Colon (tissue), 2 donors: Measurements from ENCODE around the gene URI1.
"Not testable (repeated sequence)": the region's sequence is repeated elsewhere in the genome, so short reads cannot be mapped to it uniquely, and the experiment has no call there.

ENCODE experiments used
- FAIRE-seq: peaks from 2 replicates; lab custom pipeline; 2012; peaks lifted over from hg19 to GRCh38; lab: Jason Lieb, UNC
- donor health status: control.
- donor health status: control.

Gene URI1, protein sequence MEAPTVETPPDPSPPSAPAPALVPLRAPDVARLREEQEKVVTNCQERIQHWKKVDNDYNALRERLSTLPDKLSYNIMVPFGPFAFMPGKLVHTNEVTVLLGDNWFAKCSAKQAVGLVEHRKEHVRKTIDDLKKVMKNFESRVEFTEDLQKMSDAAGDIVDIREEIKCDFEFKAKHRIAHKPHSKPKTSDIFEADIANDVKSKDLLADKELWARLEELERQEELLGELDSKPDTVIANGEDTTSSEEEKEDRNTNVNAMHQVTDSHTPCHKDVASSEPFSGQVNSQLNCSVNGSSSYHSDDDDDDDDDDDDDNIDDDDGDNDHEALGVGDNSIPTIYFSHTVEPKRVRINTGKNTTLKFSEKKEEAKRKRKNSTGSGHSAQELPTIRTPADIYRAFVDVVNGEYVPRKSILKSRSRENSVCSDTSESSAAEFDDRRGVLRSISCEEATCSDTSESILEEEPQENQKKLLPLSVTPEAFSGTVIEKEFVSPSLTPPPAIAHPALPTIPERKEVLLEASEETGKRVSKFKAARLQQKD

DNA sequence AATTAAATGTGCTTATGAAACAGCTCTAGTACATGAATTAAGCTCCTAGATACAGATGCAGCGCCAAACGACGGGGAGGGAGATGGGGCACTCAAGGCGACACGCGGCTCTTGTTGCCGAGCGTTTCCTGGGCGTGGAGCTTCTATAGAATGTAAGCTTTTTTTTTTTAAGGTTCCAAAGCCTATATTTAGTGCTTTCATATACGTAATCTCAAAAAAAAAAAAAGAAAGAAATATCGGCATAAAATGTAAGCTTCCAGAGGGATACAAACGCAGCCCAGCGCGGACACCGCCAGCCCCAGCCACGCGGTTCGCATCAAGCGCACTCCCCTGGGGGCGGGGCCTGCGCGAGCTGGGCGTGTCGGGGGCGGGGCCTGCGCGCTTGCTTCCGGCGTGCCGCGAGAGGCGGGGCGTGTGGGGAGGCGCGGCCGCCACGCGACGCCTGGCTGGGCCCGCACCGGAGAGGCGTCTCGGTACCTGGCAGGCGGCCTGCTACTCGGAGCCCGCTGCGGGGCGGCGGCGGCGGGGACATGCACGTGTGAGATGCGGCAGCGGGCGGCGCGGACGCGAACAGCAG, at the start of gene URI1:
URI1 (plus strand) TSS at position 412 of the 576 bp plus-strand sequence. CDS start 309 bp downstream, outside the sequence.
- no peak for FAIRE-seq

DNA sequence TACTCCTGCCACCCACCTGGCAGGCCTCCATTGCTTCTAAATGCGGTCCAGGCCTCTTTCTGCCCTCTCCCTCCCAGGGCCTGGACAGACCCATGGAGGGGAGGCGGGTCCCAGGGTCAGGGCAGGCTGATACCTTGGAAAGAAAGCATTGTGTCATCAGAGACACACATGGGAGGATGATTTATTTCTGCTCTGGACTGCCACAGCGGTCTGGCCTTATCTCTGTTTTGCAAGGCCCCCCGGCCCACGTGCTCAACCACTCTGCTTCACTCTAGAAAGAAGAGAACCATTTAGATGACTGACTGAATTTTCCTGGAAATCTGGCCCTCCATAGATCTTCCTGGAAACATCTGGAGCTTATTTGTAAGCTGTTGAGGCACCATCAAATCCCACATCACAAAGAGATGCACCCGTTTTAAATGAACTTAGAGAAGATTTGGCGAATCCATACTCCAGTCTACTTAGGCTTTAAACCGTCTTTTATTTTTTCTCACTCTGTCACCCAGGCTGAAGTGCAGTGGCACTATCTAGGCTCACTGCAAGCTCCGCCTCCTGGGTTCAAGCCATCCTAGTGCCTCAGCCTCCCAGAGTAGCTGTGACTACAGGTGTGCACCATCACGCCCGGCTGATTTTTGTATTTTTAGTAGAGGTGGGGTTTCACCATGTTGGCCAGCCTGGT, 48.3 kb upstream of the URI1 start:
- FAIRE-seq: no peak

DNA sequence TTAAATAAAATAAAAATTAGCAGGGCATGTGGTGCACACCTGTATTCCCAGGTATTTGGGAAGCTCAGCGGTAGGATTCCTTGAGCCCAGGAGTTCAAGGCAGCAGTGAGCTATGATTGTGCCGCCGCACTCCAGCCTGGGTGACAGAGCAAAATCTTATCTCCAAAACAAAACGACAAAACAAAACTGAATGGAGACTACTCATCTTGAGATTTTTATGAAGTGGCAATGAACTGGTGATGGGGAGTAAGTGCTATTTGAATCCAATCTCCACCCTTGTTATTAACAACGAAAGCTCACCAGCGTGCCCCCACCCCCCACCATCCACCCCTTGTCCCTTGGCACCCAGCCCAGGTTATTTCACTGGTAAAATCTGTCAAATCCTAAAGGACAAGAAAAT, 45.2 kb upstream of the URI1 start:
- no peak for FAIRE-seq

DNA sequence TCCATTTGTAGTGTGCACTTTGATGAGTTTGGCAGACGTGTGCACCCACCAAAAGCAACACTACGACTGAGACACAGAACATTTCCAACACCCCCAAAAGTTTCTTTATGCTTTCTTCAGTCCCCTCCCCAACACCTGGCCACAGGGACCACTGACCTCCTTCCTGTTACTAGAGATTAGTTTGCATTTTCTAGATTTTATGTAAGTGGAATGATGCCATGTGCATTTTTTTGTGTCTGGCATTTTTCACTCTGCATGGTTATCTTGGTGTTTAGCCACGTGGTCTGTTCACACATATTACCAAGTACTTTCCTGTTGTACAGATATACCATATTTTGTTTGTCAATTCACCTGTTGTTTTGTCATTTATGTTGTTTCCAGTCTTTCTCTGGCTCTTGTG, 44.6 kb upstream of the URI1 start:
- FAIRE-seq: no peak

DNA sequence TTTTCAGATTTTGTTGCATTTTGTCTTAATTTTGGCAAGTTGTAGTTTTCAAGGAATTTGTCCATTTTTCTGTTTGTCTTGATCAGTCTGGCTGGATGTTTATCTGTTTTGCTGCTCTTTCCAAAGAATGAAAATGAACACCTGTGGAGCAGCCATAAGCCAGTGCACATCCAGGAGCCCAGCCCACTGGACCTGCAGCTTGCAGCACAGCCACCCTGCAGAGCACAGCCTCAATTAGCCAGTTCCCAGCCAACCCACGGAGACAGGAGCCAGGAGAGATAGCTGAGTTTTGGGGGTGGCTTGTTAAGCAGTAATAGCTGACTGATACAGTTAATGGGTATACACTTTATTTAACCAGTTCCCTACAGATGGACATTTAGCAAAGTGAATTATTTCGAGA, 38.0 kb upstream of the URI1 start:
- FAIRE-seq: no peak

DNA sequence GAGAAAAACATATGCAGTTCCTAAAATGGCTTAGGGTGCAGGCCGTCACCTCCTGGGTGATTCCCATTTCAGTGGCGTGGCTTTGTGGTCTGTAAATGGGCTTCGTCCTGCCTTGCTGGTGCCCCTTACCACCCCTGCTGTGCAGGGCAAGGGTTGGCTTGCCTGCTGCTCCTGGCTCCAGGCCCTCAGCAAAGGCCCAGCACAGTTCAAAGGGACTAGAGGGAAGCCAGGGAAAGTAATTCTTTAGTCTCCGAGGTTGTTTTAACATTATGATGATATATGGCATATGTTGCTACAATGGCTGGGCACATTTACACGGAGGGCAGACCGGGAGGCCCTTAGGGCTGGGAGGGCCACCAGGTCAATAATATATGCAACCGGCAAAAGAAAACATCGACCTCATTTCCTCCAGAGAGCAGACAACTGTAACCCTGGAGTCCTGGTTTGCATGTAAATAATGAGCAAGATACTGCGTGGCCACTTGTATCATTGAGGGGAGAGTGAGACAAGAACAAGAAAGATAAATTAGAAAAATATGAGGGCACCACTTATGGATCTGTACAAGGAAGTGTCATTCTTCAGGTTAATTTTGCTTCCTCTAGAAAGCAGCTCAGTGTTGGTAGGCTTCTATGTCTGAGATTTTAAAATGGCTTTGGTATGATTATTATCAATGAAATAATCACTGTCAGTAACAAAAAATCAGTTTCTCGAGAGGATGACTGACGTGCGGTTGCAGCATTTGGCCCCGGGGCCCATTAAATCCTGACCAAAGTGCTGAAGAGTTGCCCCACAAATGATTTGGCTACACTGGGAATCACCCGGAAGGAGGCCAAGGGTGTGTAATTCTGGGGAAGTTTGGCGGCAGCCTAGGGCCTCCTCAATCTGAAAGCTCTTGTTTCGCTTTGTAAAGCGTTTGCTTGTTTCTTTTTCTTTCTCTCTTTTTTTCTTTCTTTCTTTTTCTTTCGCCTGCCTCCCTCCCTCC, 32.8 kb upstream of the URI1 start:
- no peak for FAIRE-seq

DNA sequence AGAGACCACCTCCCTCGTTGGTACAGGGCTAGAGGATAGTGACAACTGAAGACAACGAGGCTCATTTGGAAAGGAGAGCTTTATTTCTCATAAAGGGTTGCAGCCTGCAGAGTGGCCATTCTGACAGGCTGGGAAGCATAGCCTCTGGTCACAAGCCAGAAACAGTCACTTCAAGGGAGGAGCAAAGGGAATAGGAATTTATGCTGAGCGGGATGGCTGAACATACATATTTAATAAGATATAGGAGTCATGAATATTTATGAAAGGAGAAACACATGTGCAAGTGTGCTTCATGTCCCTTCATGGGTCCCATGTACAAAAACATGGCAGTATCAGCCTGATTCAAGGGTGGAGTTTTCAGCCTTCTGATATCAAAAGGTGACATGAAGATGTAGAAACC, 27.1 kb upstream of the URI1 start:
- FAIRE-seq: no peak

DNA sequence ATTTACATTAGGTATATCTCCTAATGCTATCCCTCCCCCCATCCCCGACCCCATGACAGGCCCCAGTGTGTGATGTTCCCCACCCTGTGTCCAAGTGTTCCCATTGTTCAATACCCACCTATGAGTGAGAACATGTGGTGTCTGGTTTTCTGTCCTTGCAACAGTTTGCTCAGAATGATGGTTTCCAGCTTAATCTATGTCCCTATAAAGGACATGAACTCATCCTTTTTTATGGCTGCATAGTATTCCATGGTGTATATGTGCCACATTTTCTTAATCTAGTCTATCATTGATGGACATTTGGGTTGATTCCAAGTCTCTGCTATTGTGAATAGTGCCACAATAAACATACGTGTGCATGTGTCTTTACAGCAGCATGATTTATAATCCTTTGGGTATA, 26.2 kb upstream of the URI1 start:
- FAIRE-seq: not testable (repeated sequence)

DNA sequence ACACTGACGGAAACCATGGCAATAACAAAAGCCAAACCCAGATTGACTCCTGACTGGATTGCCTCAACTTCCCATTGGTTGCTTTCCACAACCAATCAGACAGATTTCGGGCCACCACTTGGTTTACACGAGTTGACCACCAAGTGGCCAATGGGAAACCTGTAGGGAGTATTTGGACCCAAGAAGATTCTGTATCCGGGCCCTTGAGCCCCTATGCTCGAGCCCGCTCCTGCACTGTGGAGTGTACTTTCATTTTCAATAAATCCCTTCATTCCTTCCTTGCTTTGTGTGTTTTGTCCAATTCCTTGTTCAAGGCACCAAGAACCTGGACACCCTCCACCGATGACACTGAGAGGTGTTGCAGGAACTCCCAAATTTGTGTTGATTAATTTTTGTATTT, 24.1 kb upstream of the URI1 start:
- FAIRE-seq: no peak

DNA sequence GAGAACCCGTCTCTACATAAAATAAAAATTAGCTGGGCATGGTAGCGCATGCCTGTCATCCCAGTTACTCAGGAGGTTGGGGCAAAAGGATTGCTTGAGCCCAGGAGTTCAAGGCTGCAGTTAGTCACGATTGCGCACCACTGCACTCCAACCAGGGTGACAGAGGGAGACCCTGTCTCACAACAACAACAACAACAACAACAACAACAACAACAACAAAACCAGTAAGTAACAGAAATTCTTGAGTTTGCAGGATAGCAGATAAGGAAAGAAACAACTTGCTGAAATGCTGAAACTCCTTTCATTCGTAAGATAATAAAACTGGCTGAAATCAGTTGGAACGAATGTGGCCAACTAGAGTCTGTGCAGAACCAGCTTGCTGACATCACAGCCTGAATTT, 23.1 kb upstream of the URI1 start:
- FAIRE-seq: no peak

DNA sequence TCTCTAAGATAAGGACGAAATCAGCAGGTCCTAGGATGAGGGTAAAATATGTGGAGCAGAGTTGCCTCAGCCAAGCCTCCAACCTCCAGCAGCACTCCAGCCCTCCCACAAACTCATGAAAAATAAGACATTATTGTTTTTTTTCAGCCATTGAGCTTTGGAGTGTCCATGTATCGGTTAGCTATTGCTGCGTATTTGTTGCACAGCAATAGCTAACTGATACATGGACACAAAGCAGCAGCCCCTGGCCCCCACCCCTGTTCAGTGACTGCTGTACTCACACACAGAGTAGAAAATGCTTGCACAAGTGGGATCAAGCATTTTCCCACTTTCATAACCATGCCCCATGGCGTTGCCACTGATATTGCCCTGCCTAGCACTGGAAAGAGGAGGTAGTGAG, 19.1 kb upstream of the URI1 start:
- FAIRE-seq: no peak

DNA sequence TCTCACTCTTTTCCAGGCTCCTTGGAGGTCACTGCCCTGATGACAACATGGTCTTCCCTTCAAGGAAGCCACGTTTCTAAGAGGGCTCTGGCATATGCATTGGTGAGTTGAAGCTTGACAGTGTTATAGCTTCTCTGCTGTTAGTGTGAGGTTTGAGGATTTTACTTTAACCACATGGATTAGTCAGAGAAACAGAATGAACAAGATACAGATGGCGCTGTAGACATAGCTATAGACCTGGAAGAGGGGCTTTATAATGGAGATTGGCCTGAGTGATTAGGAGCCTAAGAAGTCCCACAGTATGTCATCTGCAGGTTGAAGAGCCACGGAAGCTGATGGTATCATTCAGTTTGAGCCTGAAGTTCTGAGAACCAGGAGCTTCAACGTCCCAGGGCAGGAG, 18.4 kb upstream of the URI1 start:
- no peak for FAIRE-seq

DNA sequence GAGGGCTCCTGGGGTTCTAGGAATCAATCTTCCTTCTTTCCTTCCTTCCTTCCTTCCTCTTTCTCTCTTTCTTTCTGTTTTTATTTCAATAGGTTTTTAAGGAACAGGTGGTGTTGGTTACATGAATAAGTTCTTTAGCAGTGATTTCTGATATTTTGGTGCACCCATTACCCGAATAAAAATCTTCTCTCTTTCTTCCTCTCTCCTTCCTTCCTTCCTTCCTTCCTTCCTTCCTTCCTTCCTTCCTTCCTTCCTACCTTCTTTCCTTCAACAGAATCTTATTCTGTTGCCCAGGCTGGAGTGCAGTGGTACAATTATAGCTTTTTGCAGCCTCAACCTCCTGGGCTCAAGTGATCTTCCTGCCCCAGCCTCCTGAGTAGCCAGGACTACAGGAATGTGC, 16.0 kb upstream of the URI1 start:
- no peak for FAIRE-seq

DNA sequence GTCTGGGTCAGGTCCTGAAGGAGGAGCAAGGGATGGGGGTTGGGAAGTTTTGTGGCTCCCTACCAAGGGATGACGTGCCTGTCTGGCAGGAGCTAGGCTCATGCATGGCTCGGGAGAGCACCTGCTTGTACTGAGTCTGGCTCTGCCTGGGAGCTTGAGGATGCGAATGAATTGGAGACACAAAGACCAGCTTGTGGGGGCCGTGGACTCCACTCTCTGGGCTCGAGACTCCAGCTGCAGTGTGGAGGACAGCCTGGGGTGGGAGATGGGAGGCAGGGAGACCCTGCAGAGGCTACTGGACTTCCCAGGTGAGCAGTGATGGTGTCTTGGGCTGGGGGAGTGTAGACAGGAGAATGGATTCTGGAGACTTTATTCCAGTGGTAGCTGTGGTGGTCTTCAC, 15.2 kb upstream of the URI1 start:
- FAIRE-seq: no peak

DNA sequence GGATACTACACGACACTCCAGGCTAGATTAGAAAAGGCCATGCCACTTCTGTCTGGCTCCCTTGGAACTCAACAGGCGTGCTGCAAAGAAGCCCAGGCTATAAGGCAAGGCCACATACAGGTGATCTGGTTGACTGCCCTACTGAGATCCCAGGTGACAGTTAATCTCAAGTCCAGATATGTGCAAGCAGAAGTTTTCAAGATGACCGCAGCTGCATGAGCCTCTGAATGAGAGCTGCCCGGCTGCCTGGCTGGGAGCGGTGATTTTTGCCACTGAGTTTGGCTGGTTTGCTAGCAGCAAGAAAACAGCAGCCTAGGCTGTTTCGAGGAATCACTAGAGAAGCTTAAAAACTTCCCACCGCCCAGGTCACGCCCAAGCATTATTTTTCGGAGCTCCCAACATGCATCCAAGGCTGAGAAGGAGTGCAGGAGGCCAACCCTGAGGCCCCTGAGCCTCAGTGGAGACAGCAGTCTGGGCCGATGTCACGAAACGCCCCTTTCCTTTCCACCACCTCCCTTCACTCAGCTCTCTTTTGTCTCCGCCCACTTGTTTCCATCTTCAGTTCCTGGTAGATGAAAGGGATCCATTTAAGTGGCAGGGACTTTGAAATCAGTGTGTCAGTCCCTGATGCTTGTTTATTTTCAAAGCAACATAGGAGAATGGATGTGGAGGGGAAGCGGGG, 14.0 kb upstream of the URI1 start:
- FAIRE-seq: no peak

DNA sequence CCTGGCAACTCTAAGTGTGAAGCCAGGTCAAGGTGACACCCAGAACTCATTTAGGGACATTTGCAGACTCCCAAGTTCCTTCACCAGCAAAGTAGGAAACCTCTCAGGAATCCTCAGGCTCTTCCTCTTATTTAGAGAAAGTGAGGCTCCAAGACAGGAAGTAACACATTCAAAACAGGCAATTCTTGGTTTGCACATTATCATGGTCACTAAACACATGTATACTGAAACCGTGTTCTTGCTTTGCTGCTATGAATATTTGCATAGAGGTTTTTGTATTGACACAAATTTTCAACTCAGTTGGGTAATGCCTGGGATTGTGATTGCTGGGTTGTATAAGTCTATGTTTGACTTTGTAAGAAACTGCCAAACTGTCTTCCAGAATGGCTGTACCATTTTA, 13.2 kb upstream of the URI1 start:
- no peak for FAIRE-seq

DNA sequence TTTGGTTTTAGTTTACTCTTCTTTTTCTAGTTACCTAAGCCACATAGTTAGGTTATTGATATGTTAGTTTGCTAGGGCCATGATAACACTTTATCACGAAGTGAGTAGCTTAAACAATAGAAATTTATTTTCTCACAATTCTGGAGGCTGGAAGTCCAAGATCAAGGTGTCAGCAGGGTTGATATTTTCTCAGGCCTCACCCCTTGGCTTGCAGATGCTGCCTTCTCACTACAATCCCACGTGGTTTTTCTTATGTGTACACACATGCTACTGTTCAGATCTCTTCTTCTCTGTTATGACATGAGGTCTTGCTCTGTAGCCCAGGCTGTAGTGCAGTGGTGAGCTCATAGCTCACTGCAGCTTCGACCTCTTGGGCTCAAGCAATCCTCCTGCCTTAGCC, 7.8 kb upstream of the URI1 start:
- FAIRE-seq: no peak

DNA sequence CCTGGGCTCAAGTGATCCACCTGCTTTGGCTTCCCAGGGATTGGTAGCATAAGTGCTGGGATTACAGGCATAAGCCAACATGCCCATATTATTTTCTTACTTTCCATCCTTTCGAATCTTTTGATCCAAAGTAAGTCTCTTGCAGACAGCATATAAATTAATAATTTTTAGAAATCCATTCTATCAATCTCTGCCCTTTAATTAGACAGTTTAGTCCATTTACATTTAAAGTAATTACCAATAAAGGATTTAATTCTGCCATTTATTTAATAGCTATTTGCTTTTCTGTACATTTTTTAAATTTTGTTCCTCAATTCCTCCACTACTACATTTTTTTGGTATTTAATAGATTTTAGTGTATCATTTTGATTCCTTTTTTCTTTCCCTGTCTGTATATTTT, 7.3 kb upstream of the URI1 start:
- FAIRE-seq: no peak

DNA sequence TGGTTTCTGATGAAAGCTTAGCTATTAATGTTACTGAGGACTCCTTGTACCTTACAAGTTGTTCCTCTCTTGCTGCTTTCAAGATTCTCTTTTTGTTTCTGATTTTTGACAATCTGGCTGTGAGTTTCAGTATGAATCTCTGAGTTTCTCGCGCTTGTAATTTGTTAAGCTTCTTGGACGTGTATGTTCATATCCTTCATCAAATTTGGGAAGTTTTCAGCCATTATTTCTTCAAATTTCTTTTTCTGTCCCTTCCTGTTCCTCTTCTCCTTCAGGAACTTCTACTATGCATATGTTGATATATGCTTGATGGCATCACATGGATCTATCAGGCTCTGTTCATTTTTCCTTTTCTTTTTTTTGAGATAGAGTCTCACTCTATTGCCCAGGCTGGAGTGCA, 5.6 kb upstream of the URI1 start:
- FAIRE-seq: no peak

DNA sequence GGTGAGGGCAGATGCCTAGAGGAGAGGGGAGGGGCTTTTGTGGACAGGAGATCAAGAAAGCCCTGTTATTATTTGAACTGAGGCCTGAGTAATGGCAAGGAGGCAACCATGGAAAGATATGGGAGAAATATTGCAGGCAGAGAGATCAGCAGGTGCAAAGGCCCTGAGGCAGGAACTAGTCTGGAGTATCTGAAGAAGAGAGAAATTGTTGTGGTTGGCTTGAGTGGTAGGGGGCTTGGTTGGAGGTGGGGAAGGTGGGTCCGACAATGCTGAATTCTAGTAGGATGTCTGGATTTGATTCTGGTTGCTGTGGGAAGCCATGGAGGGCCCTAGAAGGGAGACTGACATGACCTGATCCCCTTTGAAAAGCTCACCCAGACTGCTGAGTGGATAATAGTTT, 2.4 kb upstream of the URI1 start:
- FAIRE-seq: no peak

DNA sequence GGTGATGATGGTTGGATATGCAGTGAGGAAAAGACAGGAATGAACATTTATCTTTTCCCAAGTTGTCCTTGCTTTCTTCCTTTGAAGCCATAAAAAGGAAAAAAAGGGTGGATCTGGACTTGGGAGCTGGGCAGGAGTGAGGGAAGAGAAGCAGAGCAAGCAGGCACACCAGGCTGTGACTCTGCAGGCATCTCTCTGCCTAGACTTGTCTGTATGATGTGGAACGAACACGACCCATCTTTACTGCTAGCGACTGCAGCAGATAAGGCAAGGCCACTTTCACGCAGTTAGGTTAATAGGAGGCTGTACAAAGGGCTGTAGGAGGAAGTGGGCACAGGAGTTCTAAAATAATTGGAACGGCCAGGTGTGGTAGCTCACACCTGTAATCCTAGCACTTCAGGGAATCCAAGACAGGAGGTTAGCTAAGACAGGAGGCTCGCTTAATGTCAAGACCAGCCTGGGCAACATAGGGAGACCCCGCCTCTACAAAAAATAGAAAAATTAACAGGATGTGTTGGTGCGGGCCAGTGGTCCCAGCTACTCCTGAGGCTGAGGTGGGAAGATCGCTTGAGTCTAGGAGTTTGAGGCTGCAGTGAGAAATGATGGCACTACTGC, 961 bp upstream of the URI1 start:
- no peak for FAIRE-seq
